ENCODE results near the gene METRNL. TPM values are rescaled to one million over a fixed set of nuclear protein-coding genes. Genes with fewer than 3 reads are reported as not detected.

METRNL gene
- total and polyA plus RNA-seq, 12 donors, result 39.0 to 134 (median 70.9) TPM

DNA sequence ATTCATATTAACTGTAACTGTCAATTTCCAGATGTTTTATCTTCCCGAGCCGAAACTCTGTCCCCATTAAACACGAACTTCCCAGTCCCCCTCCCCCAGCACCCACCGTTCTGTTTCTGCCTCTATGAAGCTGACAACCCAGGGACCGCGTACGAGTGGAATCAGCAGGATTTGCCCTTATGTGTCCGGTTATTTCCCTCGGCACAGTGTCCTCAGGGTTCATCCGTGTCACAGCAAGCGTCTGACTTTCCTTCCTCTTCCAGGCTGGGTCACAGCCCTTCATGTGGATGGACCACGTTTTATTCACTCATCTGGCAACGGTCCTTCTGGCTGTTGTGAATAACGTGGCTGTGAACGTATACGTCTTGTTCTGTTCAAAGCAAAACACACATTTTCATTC, 31.3 kb downstream of the METRNL start:
- TF ChIP-seq, protein P1, sequence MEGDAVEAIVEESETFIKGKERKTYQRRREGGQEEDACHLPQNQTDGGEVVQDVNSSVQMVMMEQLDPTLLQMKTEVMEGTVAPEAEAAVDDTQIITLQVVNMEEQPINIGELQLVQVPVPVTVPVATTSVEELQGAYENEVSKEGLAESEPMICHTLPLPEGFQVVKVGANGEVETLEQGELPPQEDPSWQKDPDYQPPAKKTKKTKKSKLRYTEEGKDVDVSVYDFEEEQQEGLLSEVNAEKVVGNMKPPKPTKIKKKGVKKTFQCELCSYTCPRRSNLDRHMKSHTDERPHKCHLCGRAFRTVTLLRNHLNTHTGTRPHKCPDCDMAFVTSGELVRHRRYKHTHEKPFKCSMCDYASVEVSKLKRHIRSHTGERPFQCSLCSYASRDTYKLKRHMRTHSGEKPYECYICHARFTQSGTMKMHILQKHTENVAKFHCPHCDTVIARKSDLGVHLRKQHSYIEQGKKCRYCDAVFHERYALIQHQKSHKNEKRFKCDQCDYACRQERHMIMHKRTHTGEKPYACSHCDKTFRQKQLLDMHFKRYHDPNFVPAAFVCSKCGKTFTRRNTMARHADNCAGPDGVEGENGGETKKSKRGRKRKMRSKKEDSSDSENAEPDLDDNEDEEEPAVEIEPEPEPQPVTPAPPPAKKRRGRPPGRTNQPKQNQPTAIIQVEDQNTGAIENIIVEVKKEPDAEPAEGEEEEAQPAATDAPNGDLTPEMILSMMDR (IDR thresholded peaks at IDR 0.05), result no peak
- no peak for DNase-seq
- H3K9me3 ChIP-seq, result no peaks in the 10 kb centered on the region
- ATAC-seq, result peak in 4 of 8 donors; percentile 13 to 31 (median 22)
- no peaks in the 10 kb centered on the region for H3K36me3 ChIP-seq
- intact Hi-C loops (cut with DNase I), result no loop called here
- H3K4me1 ChIP-seq, result peaks cover 4 to 30% (median 17%) of the 10 kb centered on the region in 9 donors
- peak overlapping the region in 6 of 10 donors; percentile 7 to 51 (median 43) for H3K4me3 ChIP-seq
- H3K27ac ChIP-seq, result peak overlapping the region in 5 of 10 donors; percentile 9 to 78 (median 56)
- H3K27me3 ChIP-seq, result peaks cover 0 to 11% (median 0%) of the 10 kb centered on the region in 7 donors
- WGBS, 2 donors, result 32 to 51% methylated on average over 16 of the region's 16 CpGs

DNA sequence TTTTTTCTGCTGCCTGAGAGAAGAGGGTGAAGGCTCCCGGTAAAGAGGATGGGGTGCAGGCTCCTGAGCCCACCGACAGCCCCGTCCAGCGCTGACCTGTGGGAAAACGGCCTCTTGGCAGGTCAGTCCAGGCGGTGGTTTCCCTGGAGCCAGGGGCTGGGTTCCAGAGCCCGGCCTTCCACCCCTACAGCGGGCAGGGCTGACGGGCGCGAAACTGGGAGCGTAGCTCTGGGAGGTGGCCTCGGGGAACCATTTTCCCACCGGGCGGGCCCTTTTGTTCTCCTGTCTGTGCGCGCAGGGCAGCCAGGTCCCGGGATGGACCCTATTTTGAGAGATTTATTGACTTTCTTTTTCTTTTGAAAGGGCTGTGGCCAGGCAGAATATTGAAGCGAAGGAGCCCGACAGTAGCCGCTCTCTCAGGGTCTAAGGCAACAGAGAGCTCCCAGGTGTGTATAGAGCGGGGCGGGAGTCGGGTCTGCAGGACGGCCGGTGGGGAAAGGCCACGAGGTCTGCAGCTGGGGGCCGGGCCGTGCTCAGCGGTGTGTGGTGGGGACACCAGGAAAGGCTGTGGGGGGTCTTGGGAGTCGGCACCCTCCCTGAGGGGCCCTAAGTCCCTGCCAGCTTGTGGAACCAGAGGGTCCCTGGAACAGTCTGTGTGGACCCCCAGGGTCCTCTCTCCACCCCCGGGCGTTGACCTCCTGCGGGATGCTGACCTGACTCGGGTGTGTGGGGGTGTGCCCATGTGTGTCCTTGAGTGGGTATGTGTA, 32.3 kb downstream of the METRNL start:
- ATAC-seq (no peak), DNase-seq (no peak)

DNA sequence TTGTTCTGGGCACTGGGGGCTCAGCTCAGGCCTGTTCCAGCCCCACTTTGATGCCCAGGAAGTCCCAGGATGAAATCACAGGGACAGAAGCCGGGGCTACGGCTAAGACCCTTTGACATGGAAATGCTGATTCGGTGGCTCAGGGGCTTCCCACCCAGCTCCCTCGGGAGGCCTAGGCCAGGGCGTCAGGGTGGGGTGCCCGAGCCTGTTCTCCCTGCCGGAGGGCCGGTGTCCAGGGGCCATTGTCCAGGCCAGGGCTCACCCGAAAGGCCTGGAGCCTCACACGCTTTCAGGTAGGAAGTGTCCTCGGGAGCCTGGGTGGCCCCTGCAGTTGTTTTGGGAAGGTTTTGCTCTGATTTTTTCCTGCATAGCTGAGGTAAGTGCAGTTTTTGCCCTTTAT, 34.0 kb downstream of the METRNL start:
- Histone ChIP-seq H3K36me3 (no peaks in the 10 kb centered on the region), H3K27me3 (peaks cover 0 to 11% (median 0%) of the 10 kb centered on the region in 7 donors), H3K27ac (no peak overlapping the region), H3K4me1 (peaks cover 4 to 27% (median 17%) of the 10 kb centered on the region in 9 donors), H3K9me3 (no peaks in the 10 kb centered on the region), H3K4me3 (no peak overlapping the region)
- intact Hi-C loops (cut with DNase I), result no loop called here
- TF ChIP-seq, protein P1 (IDR thresholded peaks at IDR 0.05), result no peak
- ATAC-seq, result no peak
- 95% methylated on average over 11 of the region's 11 CpGs for WGBS, 2 donors
- DNase-seq, result no peak

More for the DNA sequence above, 32.3 kb downstream of the METRNL start:
- Histone ChIP-seq H3K27me3 (peaks cover 0 to 11% (median 0%) of the 10 kb centered on the region in 7 donors), H3K36me3 (no peaks in the 10 kb centered on the region), H3K27ac (peak overlapping the region in 2 of 10 donors; percentile 56 to 78), H3K9me3 (no peaks in the 10 kb centered on the region), H3K4me1 (peaks cover 4 to 29% (median 17%) of the 10 kb centered on the region in 9 donors), H3K4me3 (no peak overlapping the region)
- TF ChIP-seq, protein P1 (IDR thresholded peaks at IDR 0.05), result no peak
- intact Hi-C loops (cut with DNase I), result no loop called here
- WGBS, 2 donors, result 93 to 94% methylated on average over 35 of the region's 35 CpGs

DNA sequence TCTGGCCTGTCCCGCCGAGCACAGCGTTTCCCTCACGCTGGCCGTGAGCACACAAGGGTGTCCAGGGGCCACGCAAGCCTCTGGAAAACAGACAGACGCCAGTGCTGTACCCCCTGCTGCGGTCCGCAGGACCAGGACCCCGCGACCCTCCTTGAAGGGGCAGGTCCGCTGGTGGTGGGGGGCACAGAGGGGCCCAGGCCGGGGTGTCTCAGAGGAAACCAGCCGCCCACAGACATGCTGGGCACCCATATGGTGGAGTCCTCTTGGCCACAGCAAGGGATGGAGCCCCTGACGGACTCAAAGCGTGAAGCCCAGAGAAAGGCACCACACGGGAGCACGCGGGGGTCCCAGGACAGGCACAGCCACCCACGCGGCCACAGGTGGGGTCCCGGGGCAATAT, 34.4 kb downstream of the METRNL start:
- no peak overlapping the region for H3K27ac ChIP-seq
- H3K36me3 ChIP-seq, result no peaks in the 10 kb centered on the region
- TF ChIP-seq, protein P1 (IDR thresholded peaks at IDR 0.05), result no peak
- DNase-seq (no peak), ATAC-seq (no peak)
- 96 to 97% methylated on average over 22 of the region's 22 CpGs for WGBS, 2 donors
- H3K27me3 ChIP-seq, result peaks cover 0 to 11% (median 0%) of the 10 kb centered on the region in 7 donors
- no peaks in the 10 kb centered on the region for H3K9me3 ChIP-seq
- H3K4me1 ChIP-seq, result peaks cover 4 to 31% (median 20%) of the 10 kb centered on the region in 9 donors
- no peak overlapping the region for H3K4me3 ChIP-seq
- intact Hi-C loops (cut with DNase I), result no loop called here

All from heart right ventricle (tissue), 16 donors.